Trophoblast cell (in vitro differentiated cells and primary cell): ENCODE measurements around the gene NSUN4.
"Not testable (repeated sequence)": the region's sequence is repeated elsewhere in the genome, so short reads cannot be mapped to it uniquely, and the experiment has no call there.

Source experiments
- DNase-seq, 2 donors: peaks; one replicate each; pipeline ENCODE4 v3.0.0-alpha.2; 2016
- H2AFZ ChIP-seq: 2 replicates; pipeline ENCODE4 v1.6.1; 2013; ENCODE audit warnings: low read length, moderate library complexity, mild to moderate bottlenecking; ENCODE audit not compliant: insufficient read depth, poor library complexity
- H2AK5ac ChIP-seq: 2 replicates; pipeline ENCODE4 v1.6.1; 2013; ENCODE audit warnings: mild to moderate bottlenecking, low read length
- H2BK120ac ChIP-seq: 2 replicates; pipeline ENCODE4 v1.6.1; 2013; ENCODE audit warnings: low read length, mild to moderate bottlenecking, moderate library complexity; ENCODE audit not compliant: insufficient read depth, poor library complexity
- H2BK12ac ChIP-seq: 2 replicates; pipeline ENCODE4 v1.6.1; 2013; ENCODE audit warnings: mild to moderate bottlenecking, low read length, moderate library complexity
- H2BK5ac ChIP-seq: 2 replicates; pipeline ENCODE4 v1.6.1; 2013; ENCODE audit warnings: low read length, low read depth, moderate library complexity, mild to moderate bottlenecking; ENCODE audit not compliant: poor library complexity
- H3K14ac ChIP-seq: 2 replicates; pipeline ENCODE4 v1.6.1; 2013; ENCODE audit warnings: mild to moderate bottlenecking, low read length
- H3K18ac ChIP-seq: 2 replicates; pipeline ENCODE4 v1.6.1; 2013; ENCODE audit warnings: mild to moderate bottlenecking, low read length
- H3K23ac ChIP-seq: 2 replicates; pipeline ENCODE4 v1.6.1; 2013; ENCODE audit warnings: low read length
- H3K27ac ChIP-seq: 2 replicates; pipeline ENCODE4 v1.5.1; 2013; ENCODE audit warnings: low read depth, mild to moderate bottlenecking, inconsistent platforms, low read length, moderate library complexity
- H3K27me3 ChIP-seq: 2 replicates; pipeline ENCODE4 v1.6.1; 2013; ENCODE audit warnings: inconsistent platforms, mild to moderate bottlenecking, low read length, moderate library complexity; ENCODE audit not compliant: insufficient read depth
- H3K36me3 ChIP-seq, 2 experiments: 1 replicate in 1 of 2; 2 replicates in 1 of 2; pipeline ENCODE4 v1.6.1; 2013; ENCODE audit warnings: low read length in 2 of 2, mild to moderate bottlenecking in 2 of 2, moderate library complexity in 1 of 2; ENCODE audit not compliant: insufficient read depth in 2 of 2, control insufficient read depth in 1 of 2
- H3K4ac ChIP-seq: 2 replicates; pipeline ENCODE4 v1.6.1; 2013; ENCODE audit warnings: low read depth, mild to moderate bottlenecking, low read length, moderate library complexity
- H3K4me1 ChIP-seq, 2 experiments: 1 replicate in 1 of 2; 2 replicates in 1 of 2; pipeline ENCODE4 v1.6.1; 2013; ENCODE audit warnings: low read length in 2 of 2, mild to moderate bottlenecking in 2 of 2, moderate library complexity in 1 of 2; ENCODE audit not compliant: insufficient read depth in 2 of 2, control insufficient read depth in 1 of 2
- H3K4me2 ChIP-seq: 2 replicates; pipeline ENCODE4 v1.6.1; 2013; ENCODE audit warnings: inconsistent platforms, mild to moderate bottlenecking, low read length, moderate library complexity
- H3K4me3 ChIP-seq: 2 replicates; pipeline ENCODE4 v1.5.1; 2013; ENCODE audit warnings: mild to moderate bottlenecking, low read depth, low read length, inconsistent platforms
- H3K79me1 ChIP-seq: one replicate; pipeline ENCODE4 v1.6.1; 2013; ENCODE audit warnings: low read length
- H3K79me2 ChIP-seq: 2 replicates; pipeline ENCODE4 v1.6.1; 2013; ENCODE audit warnings: low read length, mild to moderate bottlenecking; ENCODE audit not compliant: control insufficient read depth, insufficient read depth, poor library complexity
- H3K9ac ChIP-seq: 2 replicates; pipeline ENCODE4 v1.6.1; 2013; ENCODE audit warnings: mild to moderate bottlenecking, low read length
- H3K9me3 ChIP-seq: 2 replicates; pipeline ENCODE4 v1.6.1; 2013; ENCODE audit warnings: low read depth, mild to moderate bottlenecking, control low read depth, inconsistent platforms, low read length; ENCODE audit not compliant: insufficient read depth
- H4K12ac ChIP-seq: 2 replicates; pipeline ENCODE4 v1.6.1; 2013; ENCODE audit warnings: low read depth, mild to moderate bottlenecking, low read length, moderate library complexity
- H4K8ac ChIP-seq: 2 replicates; pipeline ENCODE4 v1.6.1; 2013; ENCODE audit warnings: low read depth, mild to moderate bottlenecking, low read length, moderate library complexity
- H4K91ac ChIP-seq: one replicate; pipeline ENCODE4 v1.6.1; 2013; ENCODE audit warnings: low read depth, mild to moderate bottlenecking, low read length, moderate library complexity
- WGBS: extraction: QIAGEN DNeasy Blood & Tissue Kit; methylation state at CpG from one replicate; pipeline ENCODE4 v1.1.7; 2013; ENCODE audit warnings: missing lambda C conversion rate; ENCODE audit not compliant: insufficient read length, insufficient coverage; ENCODE audit errors: extremely low coverage; 5-methylcytosine and 5-hydroxymethylcytosine counted together

Gene NSUN4

GRCh38 chr1:46322191-46322590 is 18.4 kb upstream of the NSUN4 start:
- H3K79me2 ChIP-seq, H4K8ac ChIP-seq, H2BK12ac ChIP-seq, H3K4me1 ChIP-seq, H3K9ac ChIP-seq, H3K36me3 ChIP-seq, H3K27ac ChIP-seq, H3K23ac ChIP-seq, H3K4me2 ChIP-seq, H3K4ac ChIP-seq, H2BK5ac ChIP-seq, H3K4me3 ChIP-seq, H2BK120ac ChIP-seq, H2AFZ ChIP-seq, H3K27me3 ChIP-seq, H3K18ac ChIP-seq, H3K14ac ChIP-seq, DNase-seq, H2AK5ac ChIP-seq, H4K12ac ChIP-seq, H3K9me3 ChIP-seq, H4K91ac ChIP-seq, H3K79me1 ChIP-seq: not testable (repeated sequence)
- no CpG with 5 or more reads among the region's 6 CpGs for WGBS

GRCh38 chr1:46325285-46326076 is 15.1 kb upstream of the NSUN4 start:
- H3K23ac ChIP-seq, H4K8ac ChIP-seq, H4K91ac ChIP-seq, H2AK5ac ChIP-seq, H3K18ac ChIP-seq, H2AFZ ChIP-seq, H3K4ac ChIP-seq, H2BK12ac ChIP-seq, H2BK5ac ChIP-seq, H3K14ac ChIP-seq, DNase-seq, H3K27ac ChIP-seq, H3K36me3 ChIP-seq, H3K4me1 ChIP-seq, H3K9me3 ChIP-seq, H2BK120ac ChIP-seq, H3K4me2 ChIP-seq, H3K79me2 ChIP-seq, H3K27me3 ChIP-seq, H3K9ac ChIP-seq, H4K12ac ChIP-seq, H3K4me3 ChIP-seq, H3K79me1 ChIP-seq: not testable (repeated sequence)
- no CpG with 5 or more reads among the region's 11 CpGs for WGBS

DNA sequence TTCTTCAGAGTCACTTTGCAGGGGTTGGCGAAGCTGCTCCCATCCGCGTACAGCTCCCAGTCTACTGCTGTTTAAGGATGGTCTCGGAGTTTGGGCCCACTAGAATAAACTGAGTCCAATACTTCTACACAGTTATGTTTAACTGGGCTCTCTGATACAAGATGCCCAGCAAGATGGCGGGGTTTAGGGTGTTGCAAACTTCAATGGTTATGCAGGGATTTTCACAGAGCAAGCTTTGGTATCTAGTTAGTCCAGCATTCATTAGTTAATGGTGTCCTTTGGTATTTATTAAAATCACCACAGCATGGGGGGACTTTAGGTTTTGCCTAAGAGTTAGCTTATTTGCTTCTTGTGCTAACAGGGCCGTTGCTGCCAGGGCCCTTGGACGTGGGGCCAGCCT is 12.4 kb upstream of the NSUN4 start:
- not testable (repeated sequence) for H4K8ac ChIP-seq, H3K79me2 ChIP-seq, H2BK120ac ChIP-seq, H2AK5ac ChIP-seq, H3K14ac ChIP-seq, H3K4ac ChIP-seq, H3K23ac ChIP-seq, H4K12ac ChIP-seq, H3K27me3 ChIP-seq, H3K4me3 ChIP-seq, H3K9ac ChIP-seq, H3K18ac ChIP-seq, H3K36me3 ChIP-seq, H3K4me2 ChIP-seq, H3K27ac ChIP-seq, DNase-seq, H3K79me1 ChIP-seq, H2AFZ ChIP-seq, H3K4me1 ChIP-seq, H4K91ac ChIP-seq, H2BK12ac ChIP-seq, H3K9me3 ChIP-seq, H2BK5ac ChIP-seq
- WGBS, result no CpG with 5 or more reads among the region's 7 CpGs

GRCh38 chr1:46329807-46330206 is 10.8 kb upstream of the NSUN4 start:
- H4K91ac ChIP-seq, H3K18ac ChIP-seq, H3K23ac ChIP-seq, H3K4me2 ChIP-seq, H3K4me3 ChIP-seq, H3K27ac ChIP-seq, H2AK5ac ChIP-seq, H3K79me2 ChIP-seq, H4K12ac ChIP-seq, H3K27me3 ChIP-seq, H2AFZ ChIP-seq, H2BK120ac ChIP-seq, H2BK5ac ChIP-seq, H3K4me1 ChIP-seq, H3K79me1 ChIP-seq, H3K36me3 ChIP-seq, H3K9me3 ChIP-seq, H3K4ac ChIP-seq, H3K14ac ChIP-seq, H2BK12ac ChIP-seq, H3K9ac ChIP-seq, DNase-seq, H4K8ac ChIP-seq: not testable (repeated sequence)
- no CpG with 5 or more reads among the region's 7 CpGs for WGBS
